K562 (cell line): ENCODE results near the gene GRB14. TPM values are rescaled to one million over a fixed set of nuclear protein-coding genes. Genes with fewer than 3 reads are reported as not detected.

ENCODE experiments used
- ATAC-seq: fragments of 200-7000 bp; cut with Tn5 transposase; 3 replicates; pipeline ENCODE4 v1.9.1; 2020; ENCODE audit warnings: moderate library complexity
- BruUV-seq: library from RNA; stranded (reverse); fragments of 400-500 nt; replicated peaks from 2 replicates; lab custom pipeline; 2021; lab: Mats Ljungman, UMichigan
- CTCF ChIA-PET: fragments of 300-600 bp; formaldehyde crosslinking; extraction: SDS; loops from one replicate; lab custom pipeline; 2021; ENCODE audit warnings: low intra/inter-chr PET ratio; lab: Yijun Ruan, JAX
- POLR2A ChIA-PET: fragments of 300-600, 350-650 bp; sonication (Branson Sonifier 250); formaldehyde crosslinking; extraction: SDS; loops from one replicate; lab custom pipeline; 2021; ENCODE audit warnings: antibody characterized with exemption, inconsistent platforms; lab: Yijun Ruan, JAX
- DNase-seq, 4 experiments: peaks; one replicate each; pipeline versions ENCODE4 v3.0.0 to v3.0.0-alpha.2; 2011 to 2018; ENCODE audit warnings: low spot score in 3 of 4, mixed read lengths in 3 of 4; ENCODE audit errors: extremely low read depth in 1 of 4
- FAIRE-seq: peaks from 2 replicates; lab custom pipeline; 2011; peaks lifted over from hg19 to GRCh38; lab: Jason Lieb, UNC
- H2AFZ ChIP-seq: 2 replicates; pipeline ENCODE4 v1.6.0; 2011; ENCODE audit warnings: low read depth, low read length, control low read depth, inconsistent platforms
- H3K27ac ChIP-seq: fragments of 200-600 bp; 3 replicates; pipeline ENCODE4 v1.8.0; 2011; ENCODE audit warnings: low read depth, mild to moderate bottlenecking, control low read depth, inconsistent platforms, low read length, moderate library complexity, mixed read lengths; ENCODE audit errors: extremely low read depth
- H3K27me3 ChIP-seq, 2 experiments: fragments of 300-600 bp in 1 of 2; 2 replicates in 1 of 2; 3 replicates in 1 of 2; pipeline versions ENCODE4 v1.6.0 to v1.8.0; 2011; ENCODE audit warnings: inconsistent platforms in 2 of 2, low read length in 2 of 2, mild to moderate bottlenecking in 1 of 2, mixed read lengths in 1 of 2, moderate library complexity in 1 of 2; ENCODE audit not compliant: control insufficient read depth in 2 of 2, insufficient read depth in 2 of 2
- H3K36me3 ChIP-seq: fragments of 300-600 bp; 3 replicates; pipeline ENCODE4 v1.8.0; 2011; ENCODE audit warnings: mild to moderate bottlenecking, low read length, inconsistent platforms; ENCODE audit not compliant: control insufficient read depth, insufficient read depth
- H3K4me1 ChIP-seq, 2 experiments: fragments of 200-600 bp in 1 of 2; replicated peaks in 1 of 2; 2 replicates in 1 of 2; 3 replicates in 1 of 2; pipeline versions ENCODE4 v1.5.1 to v1.8.0; 2011; ENCODE audit warnings: inconsistent platforms in 2 of 2, low read length in 2 of 2, mild to moderate bottlenecking in 1 of 2, mixed read lengths in 1 of 2, moderate library complexity in 1 of 2; ENCODE audit not compliant: control insufficient read depth in 2 of 2, insufficient read depth in 2 of 2
- H3K4me2 ChIP-seq: 2 replicates; pipeline ENCODE4 v1.6.1; 2011; ENCODE audit warnings: low read length, control low read depth, inconsistent platforms, mixed read lengths; ENCODE audit not compliant: insufficient read depth
- H3K4me3 ChIP-seq: fragments of 200-600 bp; sonication (generic), shearing (Covaris generic); 2 replicates; pipeline ENCODE4 v1.5.1; 2016; ENCODE audit warnings: control low read depth, inconsistent platforms
- H3K79me2 ChIP-seq: fragments of 200-600 bp; 3 replicates; pipeline ENCODE4 v1.8.0; 2011; ENCODE audit warnings: low read length, inconsistent platforms; ENCODE audit not compliant: control insufficient read depth, insufficient read depth
- H3K9ac ChIP-seq, 2 experiments: 2 replicates each; pipeline versions ENCODE4 v1.6.0 to v1.6.1; 2011; ENCODE audit warnings: low read depth in 2 of 2, low read length in 2 of 2, control low read depth in 1 of 2, inconsistent platforms in 1 of 2, mild to moderate bottlenecking in 1 of 2, mixed read lengths in 1 of 2; ENCODE audit not compliant: insufficient read depth in 1 of 2
- H3K9me1 ChIP-seq: one replicate; pipeline ENCODE4 v1.6.0; 2011; ENCODE audit warnings: inconsistent platforms, mild to moderate bottlenecking, low read length, moderate library complexity; ENCODE audit not compliant: control insufficient read depth, insufficient read depth
- H3K9me3 ChIP-seq: replicated peaks from 2 replicates; pipeline ENCODE4 v1.5.1; 2011; ENCODE audit warnings: low read depth, low read length, inconsistent platforms; ENCODE audit not compliant: control insufficient read depth, insufficient read depth
- H4K20me1 ChIP-seq: replicated peaks from 2 replicates; pipeline ENCODE4 v1.6.1; 2011; ENCODE audit warnings: low read length, inconsistent platforms, mixed read lengths; ENCODE audit not compliant: control insufficient read depth, insufficient read depth
- ARNT ChIP-seq, 2 experiments: fragments of 450-650 bp; IDR thresholded peaks; 2 replicates each; pipeline ENCODE4 v1.6.1; 2016; ENCODE audit warnings: mild to moderate bottlenecking in 1 of 2
- GABPA ChIP-seq: fragments of 200-800 bp; sonication (Bioruptor generic); conservative IDR thresholded peaks from 2 replicates; pipeline ENCODE4 v1.6.1; 2016; ENCODE audit warnings: low read depth, missing genetic modification characterization, missing compliant biosample characterization
- GATA2 ChIP-seq: sonication (generic); formaldehyde crosslinking; IDR thresholded peaks from 2 replicates; pipeline ENCODE4 v1.4.0; 2020; ENCODE audit warnings: mild to moderate bottlenecking, missing genetic modification reagents
- HMGN3 ChIP-seq: IDR thresholded peaks from 2 replicates; pipeline ENCODE4 v1.6.1; 2011; ENCODE audit warnings: borderline replicate concordance, low read depth, mild to moderate bottlenecking, mixed read lengths, low read length; ENCODE audit not compliant: insufficient read length; ENCODE audit errors: extremely low read depth
- MXI1 ChIP-seq: IDR thresholded peaks from 2 replicates; pipeline ENCODE4 v1.6.1; 2011; ENCODE audit warnings: low read depth, mild to moderate bottlenecking, improper control_type of control experiment, low read length
- OTX1 ChIP-seq: fragments of 450-650 bp; formaldehyde crosslinking; IDR thresholded peaks from 2 replicates; pipeline ENCODE4 v1.4.0; 2022; ENCODE audit warnings: mild to moderate bottlenecking
- PCBP1 ChIP-seq: fragments of 200-400 bp; formaldehyde crosslinking; IDR thresholded peaks from 2 replicates; pipeline ENCODE4 v1.6.1; 2018; ENCODE audit warnings: mild to moderate bottlenecking, low read depth, low read length; ENCODE audit not compliant: poor library complexity, severe bottlenecking
- TCFL5 ChIP-seq: fragments of 250-450 bp; sonication (Bioruptor Pico); conservative IDR thresholded peaks from 2 replicates; pipeline ENCODE4 v1.6.1; 2021; ENCODE audit warnings: mild to moderate bottlenecking, moderate library complexity, matching md5 sums
- ZNF143 ChIP-seq: sonication (generic); formaldehyde crosslinking; IDR thresholded peaks from 2 replicates; pipeline ENCODE4 v1.9.0; 2022; ENCODE audit warnings: mild to moderate bottlenecking, missing genetic modification reagents
- ZNF224 ChIP-seq: sonication (generic); formaldehyde crosslinking; IDR thresholded peaks from 2 replicates; pipeline ENCODE4 v1.8.0; 2022; ENCODE audit warnings: mild to moderate bottlenecking, missing genetic modification reagents
- in situ Hi-C: fragments of 300-500 bp; cut with MboI; formaldehyde crosslinking; loops from 4 replicates; pipeline ENCODE4 v1.15.0; 2018; ENCODE audit warnings: inconsistent platforms, mixed read lengths
- intact Hi-C: fragments of 100-400 bp; cut with micrococcal nuclease; formaldehyde crosslinking; loops from 2 replicates; pipeline ENCODE4 v1.14.2; 2022
- polyA plus RNA-seq, 8 experiments: library from polyadenylated mRNA; depleted of rRNA in 4 of 8; stranded (reverse) in 5 of 8; unstranded in 3 of 8; fragments of >200 nt; fragmentation: Nextera tagmentation in 2 of 8; fragmentation: Illumina TruSeq in 1 of 8; extraction: Ambion mirVana in 2 of 8; extraction: Trizol in 1 of 8; gene quantifications; 2 replicates each; pipeline versions ENCODE4 v1.2.1 to v1.2.3, GENCODE V29; 2011 to 2014; ENCODE audit warnings: inconsistent platforms in 1 of 8, missing spikeins in 1 of 8
- total RNA-seq, 7 experiments: library from RNA; depleted of rRNA in 6 of 7; stranded (reverse); fragments of >200 nt in 6 of 7; fragmentation: Illumina TruSeq in 2 of 7; extraction: Trizol in 2 of 7; gene quantifications; 2 replicates each; pipeline versions ENCODE4 v1.2.1 to v1.2.3, GENCODE V29; 2011 to 2021; ENCODE audit warnings: low replicate concordance in 1 of 7
- TF ChIP-seq, protein P1 (sequence below), 2 experiments: fragments of 450-650 bp; IDR thresholded peaks; 2 replicates each; pipeline ENCODE4 v1.6.1; 2016
- TF ChIP-seq, protein P2 (sequence below): fragments of 250-450 bp; sonication (Bioruptor Pico); IDR thresholded peaks from 2 replicates; pipeline ENCODE4 v1.8.0; 2022; ENCODE audit warnings: moderate library complexity, mild to moderate bottlenecking, inconsistent platforms

GRB14 gene
- total and polyA plus RNA-seq, 9 of the 15 experiments (the other 6 are each of a cell fraction or from before 2014, with no cell fraction given): not detected

DNA sequence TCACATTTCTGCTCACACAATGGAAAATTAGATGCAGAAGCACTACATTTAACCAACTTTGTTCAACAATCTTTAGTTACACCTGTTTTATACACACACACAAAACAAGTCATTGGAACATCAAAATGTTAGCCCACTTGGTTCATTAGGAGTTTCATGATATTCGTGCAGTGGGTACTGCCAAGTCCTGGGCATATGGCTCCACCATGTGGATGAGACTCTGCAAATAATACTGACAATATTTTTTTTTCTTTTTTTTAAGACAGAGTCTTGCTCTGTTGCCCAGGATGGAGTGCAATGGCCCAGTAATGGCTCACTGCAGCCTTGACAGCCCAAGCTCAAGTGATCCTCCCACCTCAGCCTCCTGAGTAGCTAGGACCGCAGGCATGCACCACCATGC is 34.5 kb upstream of the GRB14 start (continued):
- TF ChIP-seq HMGN3 (no peak), OTX1 (CRISPR knock-in tag) (no peak), ARNT (IDR thresholded peaks at IDR 0.05) (no peak)

DNA sequence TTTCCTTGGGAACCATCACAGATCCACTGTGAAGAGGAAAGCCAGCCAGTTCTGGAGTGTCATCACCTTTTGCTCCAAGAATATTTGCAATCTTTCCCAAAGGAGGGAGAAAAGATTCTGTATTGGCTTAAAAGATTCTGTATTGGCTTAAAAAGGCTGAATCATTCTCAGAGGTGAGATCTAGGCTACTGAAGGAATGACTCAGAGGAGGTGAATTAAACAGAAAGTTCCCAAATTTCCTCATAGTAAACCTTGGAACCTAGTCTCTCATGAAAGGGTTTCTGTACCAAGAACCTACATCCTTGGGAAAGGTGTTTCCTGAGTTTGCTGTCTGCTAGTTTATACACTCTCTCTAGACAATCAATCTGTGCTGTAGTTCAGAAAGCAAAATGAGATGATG is 34.1 kb upstream of the GRB14 start:
- ChIA-PET CTCF (no interaction called here), POLR2A (no interaction called here)
- Histone ChIP-seq H2AFZ (no peak overlapping the region), H3K4me1 (no peaks in the 10 kb centered on the region), H4K20me1 (no peaks in the 10 kb centered on the region), H3K79me2 (no peaks in the 10 kb centered on the region), H3K9ac (no peak overlapping the region), H3K4me2 (no peak overlapping the region), H3K4me3 (no peak overlapping the region), H3K27me3 (no peaks in the 10 kb centered on the region), H3K9me1 (no peaks in the 10 kb centered on the region), H3K36me3 (no peaks in the 10 kb centered on the region), H3K27ac (no peak overlapping the region), H3K9me3 (no peaks in the 10 kb centered on the region; the same call in 1 of the 2 replicates)
- TF ChIP-seq ZNF224 (CRISPR knock-in tag) (no peak), ZNF143 (no peak), TCFL5 (CRISPR knock-in tag) (no peak), GABPA (tag) (no peak), MXI1 (no peak), GATA2 (CRISPR knock-in tag) (no peak), PCBP1 (no peak)
- TF ChIP-seq, protein P1, sequence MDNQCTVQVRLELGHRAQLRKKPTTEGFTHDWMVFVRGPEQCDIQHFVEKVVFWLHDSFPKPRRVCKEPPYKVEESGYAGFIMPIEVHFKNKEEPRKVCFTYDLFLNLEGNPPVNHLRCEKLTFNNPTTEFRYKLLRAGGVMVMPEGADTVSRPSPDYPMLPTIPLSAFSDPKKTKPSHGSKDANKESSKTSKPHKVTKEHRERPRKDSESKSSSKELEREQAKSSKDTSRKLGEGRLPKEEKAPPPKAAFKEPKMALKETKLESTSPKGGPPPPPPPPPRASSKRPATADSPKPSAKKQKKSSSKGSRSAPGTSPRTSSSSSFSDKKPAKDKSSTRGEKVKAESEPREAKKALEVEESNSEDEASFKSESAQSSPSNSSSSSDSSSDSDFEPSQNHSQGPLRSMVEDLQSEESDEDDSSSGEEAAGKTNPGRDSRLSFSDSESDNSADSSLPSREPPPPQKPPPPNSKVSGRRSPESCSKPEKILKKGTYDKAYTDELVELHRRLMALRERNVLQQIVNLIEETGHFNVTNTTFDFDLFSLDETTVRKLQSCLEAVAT (IDR thresholded peaks at IDR 0.05): no peak
- TF ChIP-seq, protein P2, sequence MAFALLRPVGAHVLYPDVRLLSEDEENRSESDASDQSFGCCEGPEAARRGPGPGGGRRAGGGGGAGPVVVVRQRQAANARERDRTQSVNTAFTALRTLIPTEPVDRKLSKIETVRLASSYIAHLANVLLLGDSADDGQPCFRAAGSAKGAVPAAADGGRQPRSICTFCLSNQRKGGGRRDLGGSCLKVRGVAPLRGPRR (CRISPR knock-in tag): no peak
- ATAC-seq: no peak
- BruUV-seq: no TSS peak
- DNase-seq: no peak
- intact Hi-C loops (no loop called here), in situ Hi-C loops (no loop called here)
- no peak for FAIRE-seq
